AG09309 (cell line): Measurements from ENCODE around the gene PRKG1.
A peak's percentile ranks its signal among the peaks of the same experiment; 100 is the strongest.

Source experiments
- DNase-seq: peaks from one replicate; pipeline ENCODE4 v3.0.0-alpha.2; 2010; ENCODE audit warnings: low read depth
- H3K4me3 ChIP-seq: 2 replicates; pipeline ENCODE4 v1.5.1; 2011; ENCODE audit warnings: mild to moderate bottlenecking, low read depth, low read length, moderate library complexity; ENCODE audit not compliant: control insufficient read depth
- TF ChIP-seq, protein P1 (sequence below): IDR thresholded peaks from 2 replicates; pipeline ENCODE4 v1.5.1; 2011; ENCODE audit warnings: mild to moderate bottlenecking, low read depth, low read length, inconsistent platforms; ENCODE audit not compliant: insufficient read depth, control insufficient read depth; ENCODE audit errors: missing control alignments

PRKG1 gene

DNA sequence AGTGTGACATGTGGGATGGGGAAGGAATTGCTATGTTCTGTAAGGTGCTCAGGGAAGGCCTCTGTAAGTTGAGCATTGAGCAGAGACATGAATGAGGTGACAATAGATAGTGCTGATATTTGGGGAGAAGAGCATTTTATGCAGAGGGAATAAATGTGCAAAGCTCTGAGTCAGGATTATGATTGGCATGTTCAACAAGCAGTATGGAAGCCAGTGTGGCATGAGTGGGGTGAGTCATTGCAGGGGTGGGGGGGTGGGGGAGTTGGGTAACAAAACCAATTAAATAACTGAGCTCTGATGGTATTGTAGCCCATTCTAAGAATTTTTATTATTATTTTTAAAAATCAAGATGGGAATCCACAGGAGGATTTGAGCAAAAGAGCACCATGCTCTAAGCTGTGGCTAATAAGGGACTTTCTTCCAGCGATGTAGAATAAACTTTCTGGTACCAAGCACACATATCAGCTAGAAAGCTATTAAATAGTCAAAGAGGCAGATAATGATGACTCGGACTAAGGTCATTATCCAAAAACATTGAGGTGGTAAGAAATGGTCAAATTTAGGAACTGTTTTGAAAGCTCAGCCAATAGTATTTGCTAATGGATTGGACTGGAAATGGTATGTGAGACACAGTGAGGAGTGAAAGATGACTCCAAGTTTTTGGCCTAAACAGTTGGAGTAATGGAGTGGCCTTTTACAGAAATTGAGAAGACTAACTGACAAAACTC lies 96.4 kb downstream of the PRKG1 start:
- TF ChIP-seq, protein P1, sequence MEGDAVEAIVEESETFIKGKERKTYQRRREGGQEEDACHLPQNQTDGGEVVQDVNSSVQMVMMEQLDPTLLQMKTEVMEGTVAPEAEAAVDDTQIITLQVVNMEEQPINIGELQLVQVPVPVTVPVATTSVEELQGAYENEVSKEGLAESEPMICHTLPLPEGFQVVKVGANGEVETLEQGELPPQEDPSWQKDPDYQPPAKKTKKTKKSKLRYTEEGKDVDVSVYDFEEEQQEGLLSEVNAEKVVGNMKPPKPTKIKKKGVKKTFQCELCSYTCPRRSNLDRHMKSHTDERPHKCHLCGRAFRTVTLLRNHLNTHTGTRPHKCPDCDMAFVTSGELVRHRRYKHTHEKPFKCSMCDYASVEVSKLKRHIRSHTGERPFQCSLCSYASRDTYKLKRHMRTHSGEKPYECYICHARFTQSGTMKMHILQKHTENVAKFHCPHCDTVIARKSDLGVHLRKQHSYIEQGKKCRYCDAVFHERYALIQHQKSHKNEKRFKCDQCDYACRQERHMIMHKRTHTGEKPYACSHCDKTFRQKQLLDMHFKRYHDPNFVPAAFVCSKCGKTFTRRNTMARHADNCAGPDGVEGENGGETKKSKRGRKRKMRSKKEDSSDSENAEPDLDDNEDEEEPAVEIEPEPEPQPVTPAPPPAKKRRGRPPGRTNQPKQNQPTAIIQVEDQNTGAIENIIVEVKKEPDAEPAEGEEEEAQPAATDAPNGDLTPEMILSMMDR = no peak
- no peak overlapping the region for H3K4me3 ChIP-seq
- no peak for DNase-seq

DNA sequence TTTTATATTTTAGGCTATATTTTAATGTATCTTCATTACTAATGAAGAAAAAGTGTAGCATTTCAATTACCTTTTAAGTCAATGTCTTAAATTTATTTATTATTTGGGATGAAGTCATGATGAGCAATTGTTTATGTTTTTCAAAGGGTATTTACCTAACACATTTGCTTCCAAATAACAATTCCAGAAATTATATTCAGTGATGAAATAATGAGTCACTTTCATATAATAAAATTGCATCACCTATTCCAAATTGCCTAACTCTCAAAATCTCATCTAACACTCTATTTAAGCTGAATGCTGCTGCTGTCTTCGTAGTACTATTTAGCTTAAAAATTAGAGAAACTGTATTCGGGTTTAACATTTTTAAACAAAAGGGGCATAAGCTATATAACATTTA lies 97.7 kb downstream of the PRKG1 start:
- DNase-seq = peak; percentile 24
- H3K4me3 ChIP-seq = no peak overlapping the region
- TF ChIP-seq, protein P1 = no peak

DNA sequence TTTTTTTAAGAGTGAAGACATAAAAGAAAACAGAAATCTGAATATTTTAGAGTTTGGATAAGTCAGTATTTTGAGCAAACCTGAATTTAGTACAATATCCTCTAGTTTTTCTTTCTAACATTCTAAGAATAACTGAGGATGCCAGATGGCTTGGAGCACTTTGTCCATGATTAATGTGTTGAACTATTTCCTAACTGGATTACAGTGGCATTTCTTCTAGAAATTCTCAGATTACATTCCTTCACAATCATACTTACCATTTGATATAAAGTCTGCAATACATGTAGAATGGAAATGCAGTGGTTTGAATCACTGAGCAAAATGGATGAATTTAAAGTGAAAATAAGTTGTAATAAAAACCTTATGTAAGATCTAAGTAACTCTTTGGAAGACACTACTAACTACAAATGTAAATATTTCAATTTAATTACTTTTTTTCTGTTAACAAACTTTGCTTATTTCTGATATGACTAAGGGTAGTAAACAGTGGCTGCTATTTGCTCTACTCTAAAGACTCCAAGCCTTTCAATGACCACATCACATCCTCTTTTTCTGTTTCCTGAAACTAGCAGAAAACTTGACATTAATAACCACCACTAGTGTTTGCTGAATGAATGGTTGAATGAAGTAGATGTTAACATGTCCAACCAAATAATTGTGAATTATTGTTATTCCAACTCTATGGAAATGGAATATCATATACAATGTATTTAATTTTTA lies 102.8 kb downstream of the PRKG1 start:
- peak; percentile 58 for DNase-seq
- TF ChIP-seq, protein P1 = no peak

GRCh38 chr10:51178634-51179033 lies 104.3 kb downstream of the PRKG1 start:
- no peak overlapping the region for H3K4me3 ChIP-seq
- TF ChIP-seq, protein P1 = no peak
- no peak for DNase-seq

More for the DNA sequence above, 102.8 kb downstream of the PRKG1 start:
- no peak overlapping the region for H3K4me3 ChIP-seq

GRCh38 chr10:51180141-51180540 lies 105.9 kb downstream of the PRKG1 start:
- TF ChIP-seq, protein P1 = no peak

DNA sequence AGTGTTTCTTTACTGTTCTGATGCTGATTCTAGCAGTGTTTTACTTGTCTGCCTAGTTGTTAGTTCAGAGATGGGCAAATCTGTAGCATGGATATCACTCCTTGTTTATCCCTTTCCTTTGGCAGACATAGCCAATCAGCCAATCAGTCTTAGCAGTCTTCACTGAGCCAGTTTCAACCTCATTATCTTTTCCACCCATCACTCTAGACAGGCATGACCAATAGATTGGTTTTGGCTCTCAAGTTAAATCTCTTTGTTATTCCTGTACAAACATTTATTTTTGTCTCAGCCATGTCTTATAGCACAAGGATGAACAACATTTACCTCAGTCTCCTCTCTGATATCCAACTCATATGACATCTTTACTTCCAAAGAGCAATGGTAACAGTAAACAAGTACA lies 109.5 kb downstream of the PRKG1 start:
- H3K4me3 ChIP-seq = no peak overlapping the region
- DNase-seq = no peak
- TF ChIP-seq, protein P1 = no peak

More at GRCh38 chr10:51180141-51180540, 105.9 kb downstream of the PRKG1 start:
- DNase-seq = no peak
- no peak overlapping the region for H3K4me3 ChIP-seq
